Smooth muscle cell (in vitro differentiated cells): Measurements from ENCODE around the gene IL12B. TPM values are rescaled to one million over a fixed set of nuclear protein-coding genes. Genes with fewer than 3 reads are reported as not detected.

Experiments used
- DNase-seq: peaks from one replicate; lab custom pipeline; 2025; ENCODE audit not compliant: unreplicated experiment; lab: John Stamatoyannopoulos, UW
- H2AFZ ChIP-seq: fragments of 200-600 bp; sonication (generic); 2 replicates; pipeline ENCODE4 v1.6.0; 2016; ENCODE audit warnings: antibody characterized with exemption, low read depth, mild to moderate bottlenecking
- H3F3A ChIP-seq: fragments of 200-600 bp; sonication (generic); 2 replicates; pipeline ENCODE4 v1.6.0; 2017; ENCODE audit warnings: antibody characterized with exemption, low read depth
- H3K27ac ChIP-seq: fragments of 200-600 bp; sonication (generic); 2 replicates; pipeline ENCODE4 v1.5.1; 2016; ENCODE audit warnings: low read depth, mild to moderate bottlenecking
- H3K27me3 ChIP-seq: fragments of 200-600 bp; sonication (generic); 2 replicates; pipeline ENCODE4 v1.6.1; 2016; ENCODE audit warnings: low read depth, mild to moderate bottlenecking
- H3K36me3 ChIP-seq: fragments of 200-600 bp; sonication (generic); 2 replicates; pipeline ENCODE4 v1.5.1; 2016; ENCODE audit warnings: low read depth
- H3K4me1 ChIP-seq: fragments of 200-600 bp; sonication (generic); 2 replicates; pipeline ENCODE4 v1.5.1; 2016; ENCODE audit warnings: low read depth
- H3K4me2 ChIP-seq: fragments of 200-600 bp; sonication (generic); 2 replicates; pipeline ENCODE4 v1.6.0; 2016; ENCODE audit warnings: mild to moderate bottlenecking
- H3K4me3 ChIP-seq: fragments of 200-600 bp; sonication (generic); 2 replicates; pipeline ENCODE4 v1.5.1; 2016; ENCODE audit warnings: mild to moderate bottlenecking
- H3K79me2 ChIP-seq: fragments of 200-600 bp; sonication (generic); 2 replicates; pipeline ENCODE4 v1.6.0; 2016; ENCODE audit warnings: low read depth, mild to moderate bottlenecking
- H3K9ac ChIP-seq: fragments of 200-600 bp; sonication (generic); 2 replicates; pipeline ENCODE4 v1.6.0; 2016; ENCODE audit warnings: low read depth
- H3K9me3 ChIP-seq: fragments of 200-600 bp; sonication (generic); replicated peaks from 2 replicates; pipeline ENCODE4 v1.5.1; 2016; ENCODE audit warnings: low read depth
- H4K20me1 ChIP-seq: fragments of 200-600 bp; sonication (generic); 2 replicates; pipeline ENCODE4 v1.6.0; 2016; ENCODE audit warnings: low read depth
- CTCF ChIP-seq: fragments of 200-600 bp; sonication (generic); IDR thresholded peaks from 2 replicates; pipeline ENCODE4 v1.5.1; 2017; ENCODE audit warnings: borderline replicate concordance, mild to moderate bottlenecking, antibody characterized with exemption; ENCODE audit not compliant: insufficient read depth, poor library complexity, severe bottlenecking
- WGBS: methylation state at CpG from one replicate; pipeline ENCODE4 v1.1.7; 2016; ENCODE audit warnings: low lambda C conversion rate; 5-methylcytosine and 5-hydroxymethylcytosine counted together
- polyA plus RNA-seq: library from polyadenylated mRNA; unstranded; fragments of >200 nt; fragmentation: Nextera tagmentation; extraction: Ambion mirVana; gene quantifications from 2 replicates; pipeline ENCODE4 v1.2.1, GENCODE V29; 2016
- total RNA-seq: library from RNA; depleted of rRNA; stranded (reverse); fragments of >200 nt; gene quantifications from 2 replicates; pipeline ENCODE4 v1.2.3, GENCODE V29; 2014

The IL12B gene
- total and polyA plus RNA-seq, 2 experiments from 2014 or later = not detected

GRCh38 chr5:159345336-159345735 lies 15.0 kb upstream of the IL12B start:
- Histone ChIP-seq H3K9ac (no peak overlapping the region), H4K20me1 (no peaks in the 10 kb centered on the region), H3K4me3 (no peak overlapping the region), H3K4me2 (no peak overlapping the region), H3K9me3 (no peaks in the 10 kb centered on the region), H3K27me3 (peaks cover 4% of the 10 kb centered on the region), H3K79me2 (no peaks in the 10 kb centered on the region), H3K27ac (no peak overlapping the region), H3K36me3 (no peaks in the 10 kb centered on the region), H3F3A (no peaks in the 10 kb centered on the region), H3K4me1 (no peaks in the 10 kb centered on the region), H2AFZ (no peak overlapping the region)
- no peak for DNase-seq
- TF ChIP-seq CTCF = no peak
- WGBS = 0% methylated on average over 1 of the region's 1 CpG

- Histone ChIP-seq H3K4me1 (no peaks in the 10 kb centered on the region), H3K9ac (no peak overlapping the region), H3K9me3 (no peaks in the 10 kb centered on the region), H3K4me3 (no peak overlapping the region), H3K4me2 (no peak overlapping the region), H3K27ac (no peak overlapping the region), H3K36me3 (no peaks in the 10 kb centered on the region), H2AFZ (no peak overlapping the region), H3K79me2 (no peaks in the 10 kb centered on the region), H4K20me1 (no peaks in the 10 kb centered on the region), H3K27me3 (peaks cover 4% of the 10 kb centered on the region), H3F3A (no peaks in the 10 kb centered on the region)
- WGBS = 72% methylated on average over 4 of the region's 4 CpGs
- no peak for DNase-seq
- TF ChIP-seq CTCF = no peak
Measured at GRCh38 chr5:159343295-159344094, 13.2 kb upstream of the IL12B start.

DNA sequence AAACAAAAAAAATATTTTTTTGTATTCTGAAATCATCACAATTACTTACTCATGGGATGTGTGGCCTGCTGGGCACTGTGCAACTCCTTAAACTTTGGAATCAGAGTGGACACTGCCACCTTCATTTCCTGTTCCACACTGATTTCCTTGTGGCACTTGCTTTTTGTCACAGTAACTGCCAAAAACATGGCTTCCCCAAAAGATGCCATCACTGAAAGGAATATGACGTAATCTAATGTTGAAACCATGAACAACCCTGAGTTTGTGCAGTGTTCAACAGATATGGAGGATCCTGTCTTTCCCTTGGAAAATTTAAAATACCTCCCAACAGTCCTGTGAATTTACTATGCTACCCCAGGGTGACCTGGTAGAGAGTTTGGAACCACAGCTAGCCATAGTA lies 12.6 kb upstream of the IL12B start:
- H3K9me3 ChIP-seq = no peaks in the 10 kb centered on the region

More for the DNA sequence above, 12.6 kb upstream of the IL12B start:
- DNase-seq = no peak
- Histone ChIP-seq H3K79me2 (no peaks in the 10 kb centered on the region), H3K4me3 (no peak overlapping the region), H3K27me3 (peaks cover 4% of the 10 kb centered on the region), H3K9ac (no peak overlapping the region), H2AFZ (no peak overlapping the region), H4K20me1 (no peaks in the 10 kb centered on the region), H3K27ac (no peak overlapping the region), H3K36me3 (no peaks in the 10 kb centered on the region), H3F3A (no peaks in the 10 kb centered on the region), H3K4me1 (no peaks in the 10 kb centered on the region), H3K4me2 (no peak overlapping the region)
- WGBS = 100% methylated on average over 1 of the region's 1 CpG
- no peak for TF ChIP-seq CTCF
